RCC 7860 (cell line): ENCODE results near the gene PSMF1.
"Not testable (repeated sequence)": the region's sequence is repeated elsewhere in the genome, so short reads cannot be mapped to it uniquely, and the experiment has no call there.

Source experiments
- DNase-seq: peaks from one replicate; pipeline ENCODE4 v3.0.0-alpha.2; 2015; ENCODE audit warnings: low spot score
- FAIRE-seq: peaks from 2 replicates; lab custom pipeline; 2012; peaks lifted over from hg19 to GRCh38; lab: Jason Lieb, UNC

Gene PSMF1

GRCh38 chr20:1209447-1210387, 91.3 kb downstream of the PSMF1 start:
- FAIRE-seq (no peak), DNase-seq (no peak)

- DNase-seq (no peak), FAIRE-seq (no peak)
These were observed 92.1 kb downstream of the PSMF1 start for GRCh38 chr20:1210501-1210900.

GRCh38 chr20:1212023-1212422, 93.6 kb downstream of the PSMF1 start:
- DNase-seq, result no peak

DNA sequence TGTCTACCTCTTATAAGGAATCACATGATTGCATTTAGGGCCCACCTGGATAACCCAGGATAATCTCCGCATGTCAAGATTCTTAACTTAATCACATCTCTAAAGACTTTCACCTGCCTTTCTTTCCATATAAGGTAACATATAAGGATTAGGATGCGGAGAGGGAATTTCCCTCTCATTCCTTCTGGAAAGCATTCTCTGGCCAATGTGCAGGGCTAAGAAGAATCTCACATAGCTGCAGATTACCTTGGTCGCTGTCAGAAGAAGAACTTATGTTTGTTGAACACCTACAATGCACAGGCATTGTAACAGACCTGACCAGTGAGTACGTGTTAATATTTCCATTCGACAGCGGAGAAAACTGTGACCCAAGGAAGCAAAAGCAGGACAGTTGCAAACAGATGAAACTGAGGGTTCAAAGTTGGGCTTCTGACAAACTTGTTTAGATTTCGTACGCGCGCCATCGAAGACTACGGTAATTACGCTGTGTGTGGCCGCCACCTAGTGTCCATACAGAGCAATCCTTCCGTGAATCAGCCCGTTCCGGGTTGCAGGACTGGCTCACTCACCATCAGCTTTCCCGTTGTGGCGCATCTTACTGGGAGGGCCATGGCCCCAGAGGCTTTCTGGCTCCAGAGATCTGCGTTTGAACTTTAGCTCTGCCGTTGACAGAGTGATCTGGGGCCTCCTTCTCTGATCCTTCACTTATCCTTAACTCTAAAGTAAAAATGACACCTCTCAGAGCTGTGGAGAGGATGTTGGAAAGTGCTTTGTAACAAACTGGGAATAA, 94.4 kb downstream of the PSMF1 start:
- DNase-seq (peak; percentile 37), FAIRE-seq (no peak)

More at GRCh38 chr20:1212023-1212422, 93.6 kb downstream of the PSMF1 start:
- FAIRE-seq, result no peak

GRCh38 chr20:1214838-1215261, 96.4 kb downstream of the PSMF1 start:
- DNase-seq (no peak), FAIRE-seq (no peak)

DNA sequence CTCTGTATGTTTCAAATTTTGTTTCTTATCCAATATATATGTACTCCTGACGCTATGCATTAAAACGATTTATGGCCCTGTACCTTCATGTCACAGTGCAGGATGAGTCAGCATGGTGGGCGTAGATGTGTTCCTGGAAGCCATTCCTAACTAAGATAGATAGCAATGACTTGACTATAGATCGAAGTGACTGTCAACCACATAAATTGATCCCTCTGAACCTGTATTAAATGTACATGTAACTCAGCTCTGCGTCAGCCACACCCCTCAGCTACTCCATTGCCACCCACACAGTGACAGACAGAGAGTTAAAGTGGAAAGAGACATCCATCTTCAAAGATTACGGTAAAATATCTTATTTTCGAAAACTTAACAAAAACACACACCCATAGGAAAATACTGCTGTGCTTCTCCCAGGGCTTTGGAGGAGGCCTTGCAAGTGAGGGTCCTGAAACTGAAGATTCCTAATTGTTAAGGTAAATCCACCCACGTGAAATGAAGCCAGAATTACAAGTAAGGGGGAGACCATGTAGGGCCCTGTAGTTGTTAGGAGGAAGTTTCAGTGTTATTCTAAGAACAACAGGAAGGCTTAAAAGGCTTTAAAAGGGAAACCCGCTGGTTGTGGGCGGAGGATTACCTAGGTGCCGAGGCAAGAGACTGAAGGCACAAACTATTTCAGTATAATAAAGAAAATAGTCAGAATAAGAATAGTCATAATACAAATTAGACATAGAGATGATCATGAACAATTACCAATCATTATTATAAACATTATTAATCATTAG, 97.2 kb downstream of the PSMF1 start:
- DNase-seq (no peak), FAIRE-seq (no peak)

- not testable (repeated sequence) for FAIRE-seq, DNase-seq
These were observed 98.4 kb downstream of the PSMF1 start for GRCh38 chr20:1216527-1217427.
